NCI-H526 treated with DMSO at 0.1 percent for 48 hours (cell line): Measurements from ENCODE around the gene SLC15A3.

Experiments used
- DNase-seq: peaks from one replicate; lab custom pipeline; 2025; lab: John Stamatoyannopoulos, UW

SLC15A3 gene

DNA sequence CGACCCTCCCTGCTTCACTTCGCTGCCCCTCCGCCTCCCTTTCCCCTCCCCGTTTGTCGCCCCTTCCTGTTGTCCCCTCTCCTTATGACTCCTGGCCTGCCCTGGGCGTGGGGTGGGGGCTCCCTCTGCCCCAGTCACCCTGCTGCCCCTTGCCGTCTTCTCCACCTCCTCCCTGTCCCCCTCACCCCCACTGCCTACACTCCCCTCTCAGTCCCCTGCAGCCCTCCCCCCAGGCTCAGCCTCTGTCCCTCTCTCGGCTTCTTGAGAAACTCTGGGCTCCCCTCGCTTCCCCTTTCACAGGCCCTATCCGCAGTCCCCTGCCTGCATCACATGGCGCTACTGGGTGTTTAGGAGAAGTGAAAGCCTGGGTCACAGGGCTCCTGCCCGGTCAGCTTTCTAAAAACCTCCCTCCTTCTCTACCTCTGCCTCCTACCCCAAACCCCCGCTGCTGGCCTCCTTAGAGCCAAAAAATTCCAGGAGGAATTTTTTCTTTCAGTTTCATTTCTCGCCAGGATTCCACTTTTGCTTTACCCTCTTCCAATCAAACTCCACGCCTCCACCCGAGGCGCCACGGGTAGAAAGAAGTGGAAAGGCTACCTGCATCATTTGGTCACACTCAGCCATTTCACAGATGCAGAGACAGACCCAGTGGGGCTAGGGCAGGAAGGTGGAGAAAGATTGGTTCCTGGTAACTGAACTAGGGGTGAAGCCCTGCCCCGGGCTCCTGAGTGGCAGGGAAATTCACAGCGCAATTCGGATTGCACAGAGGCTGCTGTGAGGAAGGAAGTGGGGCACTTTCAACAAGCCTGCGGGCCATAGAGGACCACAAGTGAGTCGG lies at the start of gene SLC15A3:
TSS of gene SLC15A3 (minus strand) at position 273 of the 838 bp plus-strand sequence. CDS start 625 bp downstream, outside the sequence.
- DNase-seq, result no peak

DNA sequence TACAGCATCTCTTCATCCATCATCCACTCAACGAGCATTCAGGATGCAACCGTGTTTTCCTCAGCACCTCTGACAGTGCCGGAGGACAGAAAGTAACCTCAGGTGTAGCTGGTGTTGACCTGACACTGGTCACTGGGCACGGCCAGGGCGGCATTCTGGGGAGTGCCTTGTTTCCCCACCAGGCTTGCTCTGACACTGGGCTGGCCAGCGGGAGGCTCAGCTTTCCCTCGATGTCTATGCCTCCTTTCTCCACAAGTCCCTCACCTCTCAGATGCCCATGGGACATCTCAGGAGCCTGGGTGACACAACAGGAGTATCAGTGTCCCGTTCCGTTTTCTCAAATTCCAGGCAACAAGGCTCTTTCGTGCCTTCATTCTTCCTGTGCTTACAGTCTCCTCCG lies 48.5 kb upstream of the SLC15A3 start:
- DNase-seq, result no peak

DNA sequence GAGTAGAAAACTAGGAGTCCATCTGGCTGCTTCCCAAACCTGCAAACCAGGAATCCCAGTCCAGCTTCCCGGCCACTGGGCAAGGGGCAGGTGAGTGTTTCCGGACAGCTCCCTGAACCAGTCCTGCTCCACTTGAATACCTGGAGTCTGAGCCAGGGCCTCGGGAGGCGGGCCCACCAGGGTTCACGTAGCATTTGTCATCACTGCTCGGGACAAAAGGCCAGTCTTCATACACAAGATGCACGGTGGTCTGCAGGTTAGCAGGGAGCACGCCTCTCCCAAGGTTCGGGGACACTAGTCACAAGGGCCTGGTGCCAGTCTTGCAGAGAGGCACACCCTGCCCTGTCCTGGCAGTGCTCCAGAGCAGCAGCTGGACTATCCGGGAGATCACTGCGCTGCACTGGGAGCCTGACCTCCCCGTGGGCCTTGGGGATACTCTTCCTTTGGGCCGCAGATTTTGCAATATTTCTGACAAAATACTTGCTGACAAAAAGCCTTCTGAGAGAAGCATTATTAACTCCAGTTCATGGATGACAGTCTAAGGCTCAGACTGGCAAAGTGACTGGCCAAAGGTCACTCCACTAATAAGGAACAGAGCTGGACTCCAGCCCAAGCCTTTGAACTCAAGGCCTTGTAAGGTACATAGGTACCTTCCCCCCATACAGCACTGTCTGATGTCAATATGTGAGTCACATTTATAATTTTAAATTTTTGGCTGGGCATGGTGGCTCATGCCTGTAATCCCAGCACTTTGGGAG lies 44.6 kb upstream of the SLC15A3 start:
- no peak for DNase-seq

DNA sequence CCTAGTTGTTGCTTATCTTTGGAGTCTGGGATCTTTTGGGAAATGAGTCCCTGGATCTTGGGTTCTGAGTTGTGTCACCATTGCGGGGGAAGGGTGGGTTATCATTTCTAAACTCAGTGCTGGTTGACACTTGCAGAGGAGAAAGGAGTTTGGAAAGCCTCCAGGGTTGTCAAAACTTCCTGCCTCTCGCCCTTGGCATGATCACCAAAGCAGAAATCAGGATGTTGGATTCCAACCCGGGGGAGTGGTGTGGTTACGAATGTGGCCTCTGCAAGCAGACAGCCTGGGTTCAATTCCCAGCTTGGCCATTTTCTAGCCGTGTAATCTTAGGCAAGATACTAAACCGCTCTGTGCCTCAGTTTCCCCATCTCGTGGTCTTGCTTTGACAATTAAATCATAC lies 43.8 kb upstream of the SLC15A3 start:
- no peak for DNase-seq

DNA sequence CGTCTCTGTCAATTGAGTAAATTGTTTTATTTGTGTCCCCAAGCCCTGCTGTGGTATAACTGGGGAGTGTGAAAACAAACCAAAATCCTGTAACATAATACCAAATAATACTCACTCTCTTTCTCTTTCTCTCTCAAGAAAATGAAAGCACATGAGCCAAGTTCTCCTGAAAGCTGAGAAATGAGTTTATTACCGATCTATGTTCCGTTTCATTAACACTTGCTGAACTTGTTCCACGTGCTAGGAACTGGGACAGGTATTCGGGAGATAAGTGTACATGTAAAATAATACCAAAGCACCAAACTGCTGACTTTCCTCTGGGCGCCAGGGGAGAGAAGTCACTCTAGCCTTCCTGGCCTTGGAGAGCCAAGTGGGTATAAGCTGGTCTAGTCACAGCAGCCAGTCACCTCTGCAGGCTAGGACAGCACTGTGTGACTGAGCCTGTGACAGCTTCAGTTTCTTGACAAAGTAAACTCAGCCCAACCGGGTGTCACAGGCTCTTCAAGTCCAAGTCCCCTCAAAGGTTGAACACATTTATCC lies 42.6 kb upstream of the SLC15A3 start:
- no peak for DNase-seq

DNA sequence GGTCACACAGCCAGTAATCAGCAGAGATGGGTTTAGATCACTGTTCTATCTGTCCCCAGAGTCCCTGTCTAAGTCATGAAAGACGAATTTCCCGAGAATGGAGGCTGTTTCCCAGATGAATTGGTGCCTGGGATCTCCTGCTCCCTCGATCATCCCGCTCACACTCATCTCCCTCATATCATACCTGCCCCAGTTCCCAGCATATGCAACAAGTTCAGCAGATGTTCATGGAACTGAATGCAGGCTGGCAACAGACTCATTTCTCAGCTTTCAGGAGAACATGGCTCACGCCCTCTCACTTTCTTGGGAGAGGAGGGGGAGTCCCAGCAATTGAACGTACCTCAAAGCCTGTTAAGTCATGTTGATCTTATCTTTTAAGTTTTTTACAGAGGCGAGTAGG lies 41.6 kb upstream of the SLC15A3 start:
- no peak for DNase-seq

DNA sequence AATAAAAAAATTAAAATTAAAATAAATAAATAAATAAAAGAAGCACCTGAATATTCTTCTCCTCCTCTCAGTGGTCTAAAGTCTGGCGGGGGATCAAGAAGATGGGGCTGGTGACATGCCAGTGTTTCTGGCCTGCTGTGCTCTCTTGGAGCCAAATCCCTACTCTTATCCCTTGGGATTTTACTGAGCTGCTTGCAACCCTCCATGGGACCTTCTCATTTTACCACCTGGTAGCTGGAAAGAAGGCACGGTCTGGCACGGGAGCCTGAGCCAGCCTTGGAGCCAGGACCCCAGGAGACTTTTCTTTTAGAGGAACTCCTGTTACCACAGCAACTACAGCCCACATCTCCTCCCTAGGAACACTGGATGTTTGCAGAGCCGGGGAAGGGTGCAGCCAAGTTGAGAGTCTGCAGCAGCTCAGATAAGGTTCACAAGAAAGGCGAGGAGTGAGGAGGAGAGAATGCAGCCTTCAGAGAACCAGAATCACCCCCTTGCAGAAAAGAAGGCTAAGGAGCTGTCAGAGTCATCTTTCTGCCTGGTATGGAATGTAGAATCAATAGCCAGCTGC lies 41.0 kb upstream of the SLC15A3 start:
- no peak for DNase-seq

DNA sequence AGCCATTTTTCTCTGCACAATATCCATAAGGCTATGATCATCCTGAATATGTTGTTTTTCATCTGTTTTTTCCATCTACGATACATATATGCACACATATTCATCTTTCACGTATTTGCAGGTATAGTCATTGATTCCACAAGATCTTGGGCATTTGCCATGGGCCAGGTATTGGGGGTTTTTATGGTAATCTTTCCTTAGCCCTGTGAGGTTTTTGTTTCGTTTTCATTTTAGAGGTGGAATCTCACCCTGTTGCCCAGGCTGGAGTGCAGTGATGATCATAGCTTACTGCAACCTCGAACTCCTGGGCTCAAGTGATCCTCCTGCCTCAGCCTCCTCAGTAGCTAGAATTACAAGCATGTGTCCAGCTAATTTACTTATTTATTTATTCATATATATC lies 39.5 kb upstream of the SLC15A3 start:
- DNase-seq, result no peak

DNA sequence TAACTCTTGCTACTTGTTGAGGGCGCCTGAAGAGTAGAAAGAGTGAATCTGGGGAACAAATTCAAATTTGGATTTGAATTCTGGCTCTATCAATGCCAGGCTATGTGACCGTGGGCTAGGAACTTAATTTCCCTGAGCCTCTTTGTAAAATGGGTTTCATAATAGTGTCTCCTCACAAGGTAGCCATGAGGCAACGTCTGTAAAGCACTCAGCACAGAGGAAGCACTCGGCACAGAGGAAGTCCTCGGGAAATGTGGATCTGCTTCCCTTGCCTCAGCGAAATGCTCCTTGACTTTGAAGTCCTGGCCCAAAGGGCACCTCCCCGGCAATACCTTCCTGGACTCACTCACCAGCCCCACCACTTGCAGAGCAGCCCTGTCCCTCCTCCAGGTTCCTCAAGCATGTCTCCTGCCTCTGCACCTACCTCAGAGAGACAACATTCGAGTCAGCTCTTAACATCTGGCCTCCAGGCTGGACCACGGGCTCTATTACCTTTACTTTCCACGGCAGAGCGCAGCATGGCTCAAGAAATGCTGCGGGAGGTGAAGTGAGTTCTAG lies 37.2 kb upstream of the SLC15A3 start:
- no peak for DNase-seq

DNA sequence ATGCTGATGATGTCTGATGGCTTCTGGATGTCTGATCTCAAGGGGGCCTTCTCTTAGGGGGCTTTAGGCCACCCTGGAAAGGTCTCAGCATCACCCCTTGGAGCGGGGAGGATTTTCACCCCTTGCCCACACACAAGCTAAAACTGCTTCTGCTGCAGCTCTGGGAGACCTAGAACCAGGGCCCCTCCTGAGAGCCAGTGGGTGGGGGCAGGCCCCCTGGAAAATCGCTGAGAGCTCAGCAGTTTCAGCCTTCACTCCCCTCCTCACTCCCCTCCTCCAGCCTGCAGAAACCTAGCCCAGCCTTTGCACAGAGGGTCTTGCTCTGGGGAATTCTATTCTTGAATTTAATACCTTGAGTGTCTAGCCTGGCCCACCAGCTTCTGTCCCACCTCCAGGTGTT lies 36.7 kb upstream of the SLC15A3 start:
- no peak for DNase-seq

DNA sequence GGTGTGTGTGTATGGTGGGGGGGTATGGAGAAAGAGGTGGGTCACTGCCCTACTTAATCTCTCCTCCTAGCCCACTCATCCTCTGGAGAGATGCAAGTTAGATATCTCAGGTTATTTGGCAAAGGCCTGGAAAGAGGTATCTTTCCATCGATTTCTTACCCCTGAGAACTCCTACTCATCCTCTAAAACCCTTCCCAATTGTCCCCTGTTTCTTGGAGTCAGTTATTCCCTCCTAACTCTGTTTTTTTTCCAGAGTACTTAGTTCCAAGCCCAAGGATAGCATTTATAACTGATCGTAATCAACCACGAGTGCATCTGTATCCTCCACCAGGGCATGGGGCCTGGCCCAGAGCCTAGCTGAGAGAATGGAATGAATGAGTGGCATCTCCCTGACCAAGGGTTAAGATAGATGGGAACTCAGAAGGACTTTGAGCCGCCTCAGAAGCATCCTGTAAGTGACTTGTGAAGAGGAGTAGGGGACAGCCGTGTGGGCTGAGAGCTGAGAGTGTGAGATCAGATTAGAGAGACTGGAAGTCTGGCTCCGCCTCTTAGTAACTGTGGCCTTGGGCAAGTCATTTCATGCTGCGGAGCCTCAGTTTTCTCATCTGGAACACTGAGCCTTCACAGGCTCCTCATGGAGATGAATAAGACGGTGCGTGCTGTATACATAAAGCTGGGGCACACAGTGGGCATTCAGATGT lies 35.8 kb upstream of the SLC15A3 start:
- no peak for DNase-seq

DNA sequence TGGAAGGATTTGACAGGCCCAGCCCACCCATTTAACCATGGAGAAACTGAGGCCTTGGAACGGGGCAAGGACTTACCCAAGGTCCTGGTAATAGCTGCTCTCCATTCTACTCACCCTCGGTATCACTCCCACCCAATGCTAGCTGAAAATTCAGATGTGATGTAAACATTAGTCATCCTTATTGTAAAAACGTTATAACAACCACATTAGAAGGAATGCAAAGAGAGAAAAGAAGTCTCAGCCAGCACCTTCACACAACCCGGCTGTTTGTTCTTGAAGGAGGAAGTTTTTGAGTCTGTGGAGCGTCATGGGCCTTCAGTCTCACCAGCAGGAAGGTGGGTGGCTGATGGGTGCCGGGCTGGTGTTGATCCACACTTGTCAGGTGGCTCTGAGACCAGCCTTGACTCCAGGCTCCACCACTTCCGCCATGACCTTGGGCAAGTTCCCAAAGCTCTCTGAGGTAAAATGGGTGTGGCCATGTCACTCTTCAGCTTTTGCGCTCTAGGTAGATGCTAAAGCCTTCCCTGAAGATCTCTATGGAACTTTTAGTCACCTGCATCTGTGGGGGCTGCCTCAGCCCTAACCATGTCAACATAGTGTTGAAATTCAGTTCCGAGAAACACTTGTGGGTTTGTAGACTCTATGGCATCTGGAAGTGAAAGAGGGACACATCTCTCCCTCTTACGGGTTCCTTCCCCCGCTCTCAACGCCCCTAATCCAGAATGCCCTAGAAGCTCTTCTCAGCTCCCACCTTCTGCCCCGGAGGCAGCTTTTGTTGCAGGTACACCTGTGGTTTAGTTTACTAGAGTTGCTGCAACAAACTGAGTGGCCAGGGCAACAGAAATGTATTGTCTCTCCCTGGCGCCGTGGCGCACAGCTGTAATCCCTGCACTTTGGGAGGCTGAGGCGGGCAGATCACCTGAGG lies 34.3 kb upstream of the SLC15A3 start:
- no peak for DNase-seq

DNA sequence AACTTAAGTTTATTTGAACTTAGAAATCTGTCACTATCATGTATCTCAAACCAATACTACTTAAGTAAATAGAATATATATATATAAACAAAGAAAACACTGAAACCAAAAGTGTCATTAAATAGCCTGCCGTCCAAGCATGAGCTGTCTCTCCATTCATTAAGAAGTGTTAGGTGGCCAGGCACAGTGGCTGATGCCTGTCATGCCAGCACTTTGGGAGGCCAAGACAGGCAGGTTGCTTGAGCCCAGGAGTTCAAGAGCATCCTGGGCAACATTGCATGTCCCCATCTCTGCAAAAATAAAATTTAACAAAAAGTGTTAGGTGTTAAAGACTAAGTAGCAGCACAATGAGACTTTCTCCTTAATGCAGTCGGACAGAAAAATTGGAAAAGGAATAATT lies 33.5 kb upstream of the SLC15A3 start:
- no peak for DNase-seq

DNA sequence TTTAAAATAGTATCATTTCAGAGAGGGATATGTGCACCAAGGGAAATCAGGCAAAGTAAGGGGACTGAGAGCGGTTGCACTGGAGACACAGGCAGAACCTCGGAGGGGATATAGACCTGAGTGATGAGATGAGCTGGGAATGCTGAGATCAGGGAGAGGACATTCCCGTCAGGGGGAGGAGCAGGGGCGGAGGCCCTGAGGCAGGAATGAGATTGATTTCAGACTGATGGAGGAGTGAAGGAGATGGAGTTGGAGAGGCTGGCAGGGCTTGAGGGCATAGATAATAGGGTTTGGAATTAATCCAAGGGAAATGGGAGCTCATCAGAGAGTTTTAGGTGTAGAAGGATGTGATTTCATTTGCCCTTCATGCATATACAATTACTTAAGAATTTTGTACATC lies 32.7 kb upstream of the SLC15A3 start:
- DNase-seq, result no peak

DNA sequence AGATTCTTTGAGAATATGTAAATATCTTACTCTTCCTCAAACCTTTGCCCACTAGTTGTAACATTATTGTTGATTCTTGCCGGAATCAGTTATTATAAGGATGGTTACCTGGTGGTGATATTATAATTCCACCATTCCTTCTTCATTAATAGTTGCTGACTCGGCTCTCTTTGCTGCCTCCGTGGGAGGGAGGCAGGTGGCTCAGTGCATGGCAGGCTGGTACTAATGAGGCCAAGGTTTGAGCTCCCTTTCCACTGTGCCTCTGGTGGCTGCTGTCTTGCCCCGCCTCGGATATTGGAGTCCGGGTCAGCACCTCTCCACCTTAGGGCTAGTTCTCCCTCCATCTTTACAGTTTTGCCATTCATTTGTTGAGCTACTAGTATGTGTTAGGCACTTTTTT lies 32.2 kb upstream of the SLC15A3 start:
- DNase-seq, result no peak

DNA sequence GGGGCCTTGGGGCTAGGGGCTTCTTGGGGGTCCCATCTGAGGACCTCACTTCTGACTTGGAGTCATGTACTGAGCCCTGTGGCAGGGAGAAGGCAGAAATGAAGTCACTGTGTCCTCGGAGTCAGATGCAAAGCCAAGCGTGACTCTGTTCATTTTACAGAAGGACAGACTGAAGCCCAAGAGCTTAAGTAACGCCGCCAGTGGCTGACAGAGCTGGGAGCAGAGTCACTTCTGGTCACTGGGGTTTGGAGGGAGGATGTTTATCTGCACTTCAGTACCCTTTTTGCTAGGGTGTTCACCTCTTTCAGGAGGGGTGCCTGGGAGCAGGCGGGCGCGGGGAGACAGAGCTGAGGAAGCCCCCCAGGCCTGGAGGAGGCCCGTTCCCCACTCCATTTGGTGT lies 30.2 kb upstream of the SLC15A3 start:
- no peak for DNase-seq

DNA sequence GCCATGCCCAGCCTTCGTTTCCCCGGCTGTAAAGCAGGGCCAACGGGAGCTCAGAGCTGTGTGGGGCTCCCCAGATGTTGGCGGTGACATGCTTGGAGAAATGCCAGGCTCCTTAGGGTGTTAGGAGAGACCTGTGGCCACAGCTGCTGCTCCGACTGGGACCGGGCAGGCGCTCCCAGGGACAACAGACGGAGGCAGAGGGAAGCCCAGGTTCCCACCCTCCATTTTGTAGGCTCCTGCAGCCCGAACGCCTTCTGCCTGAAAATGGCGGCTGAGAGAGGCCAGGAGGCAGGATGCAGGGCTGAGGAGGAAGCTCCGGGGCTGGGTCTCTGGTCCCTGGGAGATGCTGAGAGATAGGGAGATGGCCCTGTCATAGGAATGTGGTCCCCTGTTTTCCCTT lies 29.5 kb upstream of the SLC15A3 start:
- no peak for DNase-seq

DNA sequence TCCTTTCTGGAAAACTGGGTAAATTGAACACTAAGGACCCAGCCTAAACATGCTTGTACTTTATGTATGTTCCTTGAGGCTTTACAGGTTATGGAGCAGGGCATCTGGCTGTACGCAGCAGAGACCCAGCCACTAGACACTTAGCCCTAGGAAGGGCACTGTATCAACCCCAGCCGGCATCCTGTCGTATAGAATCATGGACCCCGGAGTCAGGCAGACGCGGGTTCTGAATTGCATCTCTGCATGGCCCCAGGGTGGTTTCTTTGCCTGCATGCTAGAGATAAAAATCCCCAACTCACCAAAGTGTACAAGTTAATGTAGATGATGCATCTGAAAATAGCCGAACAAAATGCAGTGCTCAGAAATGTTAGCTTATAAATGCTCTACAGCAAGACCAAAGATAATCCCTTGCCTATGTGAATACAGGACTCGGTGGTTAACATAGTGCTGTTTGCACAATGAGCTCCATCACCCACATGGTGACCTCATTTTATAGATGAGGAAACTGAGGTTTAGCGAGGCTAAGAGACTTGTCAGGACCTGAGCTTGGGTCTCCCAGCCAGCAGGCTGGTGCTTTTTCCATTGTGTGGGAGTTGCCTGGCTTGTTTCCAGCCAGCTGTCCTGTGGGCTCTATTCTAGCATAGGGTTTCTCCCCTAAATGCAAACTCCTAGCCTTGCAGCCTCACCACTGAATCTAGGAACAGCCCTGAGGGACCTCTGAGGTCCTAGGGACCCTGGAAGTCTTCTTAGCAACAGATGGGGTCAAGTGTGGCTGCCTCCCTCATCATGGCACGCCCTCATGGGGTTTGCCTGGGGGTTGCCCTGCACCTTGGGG lies 26.8 kb upstream of the SLC15A3 start:
- DNase-seq, result no peak

DNA sequence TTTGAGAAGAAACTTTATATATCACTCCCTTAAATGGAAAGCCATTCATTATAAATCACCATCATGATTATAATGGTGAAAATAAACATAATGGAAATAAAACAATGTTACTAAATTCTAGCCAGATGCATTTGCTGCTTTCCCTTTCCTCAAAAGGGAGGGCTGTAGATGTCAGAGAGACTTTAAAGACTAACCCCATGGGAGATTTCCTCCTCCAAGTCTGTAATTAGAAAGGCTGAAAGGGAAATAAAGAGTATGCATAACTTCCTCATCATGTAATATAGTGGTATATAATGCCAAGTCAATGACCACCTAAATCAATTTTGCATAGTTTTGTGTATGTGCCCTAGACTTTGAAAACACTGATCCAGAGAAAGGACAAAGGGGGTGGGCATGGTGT lies 25.9 kb upstream of the SLC15A3 start:
- DNase-seq, result no peak

DNA sequence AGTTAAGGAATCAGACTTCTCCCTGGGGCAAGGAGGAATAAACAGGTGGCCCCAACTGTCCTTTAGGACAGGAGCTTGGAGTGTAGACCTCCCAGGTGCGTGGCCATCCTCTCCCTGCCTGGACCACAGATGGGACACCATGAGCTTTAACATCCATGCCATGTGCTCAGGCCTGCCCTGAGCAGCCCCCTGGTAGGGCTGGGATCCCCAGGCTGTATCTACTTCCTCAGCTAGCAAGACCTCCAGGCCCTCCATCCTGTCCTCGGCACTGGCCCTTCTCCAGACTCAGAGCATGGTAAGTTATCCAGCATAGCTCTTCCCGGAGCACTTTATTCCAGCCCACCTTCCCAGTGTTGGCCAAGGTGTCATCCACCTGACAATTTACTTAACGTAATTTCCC lies 25.2 kb upstream of the SLC15A3 start:
- no peak for DNase-seq
